Vagina (tissue), 2 donors: Measurements from ENCODE around the gene TRANK1. TPM values are rescaled to one million over a fixed set of nuclear protein-coding genes. Genes with fewer than 3 reads are reported as not detected.

Experiments used
- DNase-seq, 2 donors: peaks; one replicate each; pipeline ENCODE4 v3.0.0-alpha.2; 2017; ENCODE audit errors: extremely low spot score in 2 of 2
- H3K27ac ChIP-seq: fragments of 200-600 bp; sonication (generic); one replicate; pipeline ENCODE4 v1.5.1; 2019
- H3K27me3 ChIP-seq: fragments of 200-600 bp; sonication (generic); one replicate; pipeline ENCODE4 v1.5.1; 2019
- H3K36me3 ChIP-seq, 2 donors: fragments of 200-600 bp; sonication (generic); one replicate each; pipeline ENCODE4 v1.5.1; 2017 to 2019
- H3K4me1 ChIP-seq: fragments of 200-600 bp; sonication (generic); one replicate; pipeline ENCODE4 v1.5.1; 2019
- H3K4me3 ChIP-seq, 2 donors: fragments of 200-600 bp; sonication (generic); 1 replicate in 1 of 2; 2 replicates in 1 of 2; pipeline ENCODE4 v1.5.1; 2016 to 2019
- H3K9me3 ChIP-seq: fragments of 200-600 bp; sonication (generic); one replicate; pipeline ENCODE4 v1.5.1; 2019
- POLR2A ChIP-seq, 2 donors: fragments of 450-650 bp; IDR thresholded peaks; one replicate each; pipeline ENCODE4 v1.6.1; 2017; ENCODE audit warnings: antibody characterized with exemption in 2 of 2, mild to moderate bottlenecking in 2 of 2, moderate library complexity in 2 of 2
- POLR2AphosphoS5 ChIP-seq, 2 donors: sonication (generic); formaldehyde crosslinking; IDR thresholded peaks; one replicate each; pipeline ENCODE4 v1.9.0; 2017; ENCODE audit warnings: antibody characterized with exemption in 2 of 2, mild to moderate bottlenecking in 2 of 2, low read depth in 1 of 2; ENCODE audit not compliant: insufficient read depth in 1 of 2
- intact Hi-C: fragments of 100-400 bp; cut with DNase I; formaldehyde crosslinking; loops from one replicate; pipeline ENCODE4 v1.15.1; 2023
- total RNA-seq: library from RNA; depleted of rRNA; stranded (reverse); fragments of >200 nt; gene quantifications from one replicate; pipeline ENCODE4 v1.2.3, GENCODE V29; 2016
- TF ChIP-seq, protein P1 (sequence below), 3 experiments: fragments of 450-650 bp in 2 of 3; fragments of 200-600 bp in 1 of 3; sonication (generic) in 1 of 3; IDR thresholded peaks; one replicate each; pipeline ENCODE4 v1.5.1; 2017 to 2019; ENCODE audit warnings: antibody characterized with exemption in 3 of 3, mild to moderate bottlenecking in 2 of 3, moderate library complexity in 2 of 3

TRANK1 gene
- total RNA-seq, 1 donor from 2014 or later = 17.7 TPM

DNA sequence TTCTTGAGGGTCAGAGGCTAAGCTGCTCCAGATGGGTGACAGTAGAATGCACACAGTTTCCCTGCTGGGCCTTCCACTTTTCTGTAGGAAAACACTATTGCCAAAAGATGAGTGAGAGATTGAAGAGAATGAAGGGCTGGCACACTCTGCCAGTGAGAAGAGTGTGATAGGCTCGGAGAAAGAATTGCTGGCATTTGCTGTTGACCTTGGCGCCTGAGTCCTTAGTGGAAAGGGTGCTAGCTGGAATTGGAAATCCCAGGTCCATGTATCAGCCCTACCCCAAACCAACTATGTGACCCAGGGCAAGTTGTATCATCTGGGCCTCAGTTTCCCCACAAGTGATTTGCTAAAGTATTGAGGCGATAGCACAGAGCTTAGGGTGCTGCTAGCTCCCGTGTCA lies 120.4 kb downstream of the TRANK1 start:
- H3K4me1 ChIP-seq = no peaks in the 10 kb centered on the region
- no peak overlapping the region for H3K4me3 ChIP-seq
- no peak for DNase-seq
- intact Hi-C loops = no loop called here
- H3K36me3 ChIP-seq = peaks cover 0 to 22% of the 10 kb centered on the region in 2 donors
- TF ChIP-seq POLR2A (IDR thresholded peaks at IDR 0.05) (no peak), POLR2AphosphoS5 (IDR thresholded peaks at IDR 0.05; ENCODE audit: insufficient read depth in 1 of 2, low read depth in 1 of 2) (no peak)
- TF ChIP-seq, protein P1, sequence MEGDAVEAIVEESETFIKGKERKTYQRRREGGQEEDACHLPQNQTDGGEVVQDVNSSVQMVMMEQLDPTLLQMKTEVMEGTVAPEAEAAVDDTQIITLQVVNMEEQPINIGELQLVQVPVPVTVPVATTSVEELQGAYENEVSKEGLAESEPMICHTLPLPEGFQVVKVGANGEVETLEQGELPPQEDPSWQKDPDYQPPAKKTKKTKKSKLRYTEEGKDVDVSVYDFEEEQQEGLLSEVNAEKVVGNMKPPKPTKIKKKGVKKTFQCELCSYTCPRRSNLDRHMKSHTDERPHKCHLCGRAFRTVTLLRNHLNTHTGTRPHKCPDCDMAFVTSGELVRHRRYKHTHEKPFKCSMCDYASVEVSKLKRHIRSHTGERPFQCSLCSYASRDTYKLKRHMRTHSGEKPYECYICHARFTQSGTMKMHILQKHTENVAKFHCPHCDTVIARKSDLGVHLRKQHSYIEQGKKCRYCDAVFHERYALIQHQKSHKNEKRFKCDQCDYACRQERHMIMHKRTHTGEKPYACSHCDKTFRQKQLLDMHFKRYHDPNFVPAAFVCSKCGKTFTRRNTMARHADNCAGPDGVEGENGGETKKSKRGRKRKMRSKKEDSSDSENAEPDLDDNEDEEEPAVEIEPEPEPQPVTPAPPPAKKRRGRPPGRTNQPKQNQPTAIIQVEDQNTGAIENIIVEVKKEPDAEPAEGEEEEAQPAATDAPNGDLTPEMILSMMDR (IDR thresholded peaks at IDR 0.05) = no peak
- H3K9me3 ChIP-seq = no peaks in the 10 kb centered on the region
- no peaks in the 10 kb centered on the region for H3K27me3 ChIP-seq
- no peak overlapping the region for H3K27ac ChIP-seq

DNA sequence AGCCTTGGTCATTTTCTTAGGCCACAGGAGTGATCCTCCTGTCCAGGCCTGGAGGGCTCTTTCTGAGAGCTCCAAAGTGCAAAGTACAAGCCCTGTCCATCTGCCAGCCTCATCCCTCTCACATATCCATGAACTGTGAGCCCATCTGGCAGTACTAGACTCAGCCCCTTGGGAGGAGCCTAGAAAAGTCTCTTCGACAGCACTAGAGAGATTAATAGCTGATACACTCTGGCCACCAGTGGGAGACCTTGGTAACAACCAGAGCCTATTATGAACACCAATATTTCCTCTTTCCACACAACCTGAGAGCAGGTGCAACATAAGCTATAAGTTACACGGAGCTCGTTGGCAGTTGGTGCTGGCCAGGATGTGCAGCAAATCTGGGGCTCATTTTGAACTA lies 121.0 kb downstream of the TRANK1 start:
- H3K9me3 ChIP-seq = no peaks in the 10 kb centered on the region
- H3K27ac ChIP-seq = no peak overlapping the region
- no peaks in the 10 kb centered on the region for H3K4me1 ChIP-seq
- intact Hi-C loops = no loop called here
- peaks cover 0 to 20% of the 10 kb centered on the region in 2 donors for H3K36me3 ChIP-seq
- TF ChIP-seq POLR2A (IDR thresholded peaks at IDR 0.05) = no peak
- no peak for TF ChIP-seq POLR2AphosphoS5 (IDR thresholded peaks at IDR 0.05; ENCODE audit: insufficient read depth in 1 of 2, low read depth in 1 of 2)
- TF ChIP-seq, protein P1 (IDR thresholded peaks at IDR 0.05) = no peak
- no peaks in the 10 kb centered on the region for H3K27me3 ChIP-seq
- no peak for DNase-seq
- no peak overlapping the region for H3K4me3 ChIP-seq

DNA sequence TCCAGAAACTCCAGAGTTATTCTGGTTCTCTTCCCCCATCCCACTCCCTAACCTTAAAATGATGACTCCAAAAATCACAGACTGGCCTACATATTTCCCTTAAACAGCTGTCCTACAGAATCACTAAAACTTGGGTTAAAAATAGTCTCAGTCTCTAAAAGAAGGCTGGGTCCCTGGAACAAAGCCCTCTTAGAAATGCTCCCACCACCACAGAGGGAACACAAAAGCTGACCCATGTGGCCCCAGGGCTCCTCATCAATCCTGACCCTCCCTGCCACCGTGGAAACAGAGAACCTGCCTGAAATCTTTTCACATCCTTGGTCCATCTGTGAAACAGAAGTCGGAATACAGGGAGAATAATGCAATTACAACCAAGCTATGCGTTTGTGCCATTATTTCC lies 124.8 kb downstream of the TRANK1 start:
- Histone ChIP-seq H3K9me3 (no peaks in the 10 kb centered on the region), H3K4me1 (no peaks in the 10 kb centered on the region), H3K27ac (no peak overlapping the region), H3K36me3 (no peaks in the 10 kb centered on the region), H3K4me3 (no peak overlapping the region), H3K27me3 (no peaks in the 10 kb centered on the region)
- TF ChIP-seq POLR2AphosphoS5 (IDR thresholded peaks at IDR 0.05; ENCODE audit: insufficient read depth in 1 of 2, low read depth in 1 of 2) (no peak), POLR2A (IDR thresholded peaks at IDR 0.05) (no peak)
- TF ChIP-seq, protein P1 (IDR thresholded peaks at IDR 0.05) = no peak
- no peak for DNase-seq
- intact Hi-C loops = no loop called here

DNA sequence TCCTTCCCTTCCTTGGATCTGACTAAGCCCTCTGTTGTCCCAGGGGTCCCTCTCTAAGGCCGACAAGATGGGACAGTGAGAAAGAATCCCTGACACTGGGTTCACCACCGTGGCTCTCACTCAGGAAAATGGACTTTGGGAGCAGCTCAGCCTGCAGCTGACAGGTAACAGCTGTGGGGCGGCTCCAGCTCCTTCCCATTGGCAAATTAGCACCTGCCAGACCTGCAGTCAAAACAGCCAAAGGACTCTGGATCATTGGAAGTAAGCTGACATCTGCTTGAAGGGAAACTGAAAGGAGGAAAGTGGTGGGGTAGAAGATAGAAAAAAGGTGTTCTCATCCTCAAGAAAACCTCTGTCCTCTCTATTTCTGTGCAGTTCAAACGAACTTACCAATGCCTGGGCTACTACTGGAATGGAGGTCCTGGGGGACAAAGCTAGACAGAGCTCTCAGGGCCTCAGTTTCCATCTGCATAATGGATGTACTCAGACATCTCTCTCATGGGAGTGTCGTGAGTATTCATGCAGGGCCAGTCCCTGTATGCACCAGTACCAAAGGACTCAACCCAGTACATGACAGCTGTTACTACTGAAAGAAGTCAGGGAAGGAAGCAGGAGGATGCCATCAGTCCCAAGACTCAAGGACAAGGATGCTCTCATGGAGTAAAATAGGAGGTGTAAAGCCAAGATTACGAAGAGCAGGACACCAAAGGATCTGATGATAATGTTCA lies 126.9 kb downstream of the TRANK1 start:
- Histone ChIP-seq H3K4me1 (peaks cover 10% of the 10 kb centered on the region), H3K36me3 (no peaks in the 10 kb centered on the region), H3K27me3 (no peaks in the 10 kb centered on the region), H3K9me3 (no peaks in the 10 kb centered on the region), H3K27ac (no peak overlapping the region), H3K4me3 (no peak overlapping the region)
- no peak for TF ChIP-seq POLR2A (IDR thresholded peaks at IDR 0.05)
- TF ChIP-seq, protein P1 (IDR thresholded peaks at IDR 0.05) = no peak
- no peak for TF ChIP-seq POLR2AphosphoS5 (IDR thresholded peaks at IDR 0.05; ENCODE audit: insufficient read depth in 1 of 2, low read depth in 1 of 2)
- intact Hi-C loops = no loop called here
- no peak for DNase-seq

DNA sequence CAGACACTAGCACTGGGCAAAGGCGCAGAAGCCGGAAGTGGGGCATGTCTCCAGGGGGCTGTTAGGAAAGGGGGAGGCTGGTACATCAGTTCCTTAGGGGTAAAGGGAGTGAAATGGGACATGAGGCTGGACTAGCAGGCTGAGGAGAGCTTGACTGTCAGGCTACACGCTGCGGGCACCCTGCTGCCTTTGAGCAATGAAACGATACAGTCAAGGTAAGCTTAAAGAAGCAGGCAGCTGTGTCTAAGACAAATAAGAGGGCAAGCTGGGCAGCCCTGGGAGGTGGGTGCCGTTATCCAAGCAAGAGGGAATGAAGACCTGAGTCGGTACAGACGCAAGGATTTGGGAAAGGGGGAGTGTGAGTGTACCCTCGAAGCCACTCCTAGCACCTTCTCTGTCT lies 129.5 kb downstream of the TRANK1 start:
- TF ChIP-seq POLR2AphosphoS5 (IDR thresholded peaks at IDR 0.05; ENCODE audit: insufficient read depth in 1 of 2, low read depth in 1 of 2) = no peak
- TF ChIP-seq, protein P1 (IDR thresholded peaks at IDR 0.05) = no peak
- no peak for TF ChIP-seq POLR2A (IDR thresholded peaks at IDR 0.05)
- Histone ChIP-seq H3K27me3 (no peaks in the 10 kb centered on the region), H3K9me3 (no peaks in the 10 kb centered on the region), H3K36me3 (no peaks in the 10 kb centered on the region), H3K4me1 (peaks cover 10% of the 10 kb centered on the region), H3K27ac (no peak overlapping the region), H3K4me3 (no peak overlapping the region)
- no peak for DNase-seq
- intact Hi-C loops = no loop called here
